HG03378 (cell line): ENCODE results near the gene BEND6.
"Not testable (repeated sequence)": the region's sequence is repeated elsewhere in the genome, so short reads cannot be mapped to it uniquely, and the experiment has no call there.

Experiments
- ATAC-seq: cut with Tn5 transposase; IDR thresholded peaks from one replicate; pipeline ENCODE4 v1.9.1; 2021; ENCODE audit warnings: mild to moderate bottlenecking, moderate library complexity; ENCODE audit not compliant: unreplicated experiment

BEND6 gene

DNA sequence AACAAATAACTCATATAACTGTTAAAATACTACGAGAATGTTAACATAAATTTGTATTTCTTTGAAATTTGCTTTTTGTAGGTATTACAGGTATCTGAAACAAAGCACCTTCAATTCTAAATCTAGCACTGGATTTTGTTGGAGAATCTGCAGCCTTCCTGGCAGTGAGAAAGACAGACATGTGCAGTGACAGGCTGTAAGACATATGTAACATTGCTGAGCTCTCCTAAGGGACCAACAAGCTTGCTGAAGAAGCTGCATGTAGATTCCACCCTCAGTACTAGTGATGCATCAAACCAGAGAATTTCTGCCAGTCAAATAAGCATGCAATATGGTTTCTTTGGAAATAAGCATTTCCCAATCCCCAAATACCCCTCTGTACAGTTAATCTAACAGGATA, 71.1 kb downstream of the BEND6 start:
- ATAC-seq = no peak

GRCh38 chr6:57027301-57027700, 72.4 kb downstream of the BEND6 start:
- no peak for ATAC-seq

- ATAC-seq = no peak
Measured at GRCh38 chr6:57029213-57029612, 74.3 kb downstream of the BEND6 start.

DNA sequence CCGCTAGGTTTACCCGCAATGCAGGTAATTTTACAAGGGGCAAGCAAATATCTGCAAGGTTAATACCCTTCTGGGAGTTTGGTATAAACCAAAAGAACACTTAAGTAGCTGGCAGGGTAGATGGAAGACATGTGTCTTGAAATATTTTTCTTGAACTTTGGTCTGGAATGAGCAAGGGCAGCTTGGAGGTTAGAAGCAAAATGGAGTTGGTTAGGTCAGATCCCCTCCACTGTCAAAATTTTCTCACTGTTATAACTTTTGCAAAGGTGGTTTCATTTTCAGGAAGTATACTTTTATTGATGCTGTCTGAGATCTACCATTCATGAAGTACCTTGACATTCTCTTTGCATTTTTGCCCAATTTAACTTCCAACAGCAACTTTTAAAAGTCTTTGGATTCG, 78.3 kb downstream of the BEND6 start:
- ATAC-seq = no peak

DNA sequence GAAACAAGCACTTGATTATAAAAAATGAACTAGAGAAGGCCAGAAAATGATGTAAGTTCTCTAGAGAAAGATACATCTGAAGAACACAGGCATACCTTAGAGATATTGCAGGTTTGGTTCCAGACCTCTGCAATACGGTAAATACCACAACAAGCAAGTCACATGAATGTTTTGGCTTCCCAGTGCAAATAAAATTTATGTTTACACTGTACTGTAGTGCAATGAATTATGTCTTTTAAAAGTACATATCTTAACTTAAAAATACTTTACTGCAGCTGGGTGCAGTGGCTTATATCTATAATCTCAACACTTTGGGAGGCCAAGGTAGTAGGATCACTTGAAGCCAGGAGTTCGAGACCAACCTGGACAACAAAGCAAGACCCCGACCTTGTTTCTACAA, 80.6 kb downstream of the BEND6 start:
- ATAC-seq = no peak

- no peak for ATAC-seq
Measured at GRCh38 chr6:57038906-57039305, 84.0 kb downstream of the BEND6 start.

DNA sequence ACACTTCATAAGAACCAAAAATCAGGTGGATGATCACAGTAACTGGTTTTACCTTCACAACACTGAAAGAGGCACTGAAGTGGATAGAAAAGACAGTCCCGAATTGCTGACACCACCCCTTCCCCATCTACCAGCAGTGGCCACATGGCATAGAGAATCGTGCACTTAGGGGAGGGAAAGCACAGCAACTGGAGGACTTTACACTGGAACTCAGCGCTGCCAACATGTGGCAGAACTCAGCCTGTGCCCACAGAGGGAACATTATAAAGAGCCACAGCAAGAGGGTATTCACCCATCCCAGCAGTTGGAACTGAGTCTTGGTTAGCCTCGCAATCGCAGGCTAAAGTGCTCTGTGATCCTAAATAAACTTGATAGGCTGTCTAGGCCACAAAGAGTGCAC, 85.1 kb downstream of the BEND6 start:
- ATAC-seq = no peak

GRCh38 chr6:57044061-57044460, 89.2 kb downstream of the BEND6 start:
- not testable (repeated sequence) for ATAC-seq

DNA sequence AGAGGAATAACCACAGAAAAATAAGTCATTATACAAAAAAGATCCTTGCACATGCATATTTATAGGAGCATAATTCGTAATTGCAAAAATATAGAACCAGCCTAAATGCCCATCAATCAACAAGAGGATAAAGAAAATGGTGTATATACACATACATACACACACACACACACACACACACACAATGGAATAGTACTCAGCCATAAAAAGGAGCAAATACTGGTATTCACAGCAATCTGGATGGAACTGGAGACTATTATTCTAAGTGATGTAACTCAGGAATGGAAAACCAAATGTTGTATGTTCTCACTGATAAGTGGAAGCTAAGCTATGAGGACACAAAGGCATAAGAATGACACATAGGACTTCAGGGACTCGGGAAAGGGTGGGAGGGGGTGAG, 89.7 kb downstream of the BEND6 start:
- no peak for ATAC-seq

DNA sequence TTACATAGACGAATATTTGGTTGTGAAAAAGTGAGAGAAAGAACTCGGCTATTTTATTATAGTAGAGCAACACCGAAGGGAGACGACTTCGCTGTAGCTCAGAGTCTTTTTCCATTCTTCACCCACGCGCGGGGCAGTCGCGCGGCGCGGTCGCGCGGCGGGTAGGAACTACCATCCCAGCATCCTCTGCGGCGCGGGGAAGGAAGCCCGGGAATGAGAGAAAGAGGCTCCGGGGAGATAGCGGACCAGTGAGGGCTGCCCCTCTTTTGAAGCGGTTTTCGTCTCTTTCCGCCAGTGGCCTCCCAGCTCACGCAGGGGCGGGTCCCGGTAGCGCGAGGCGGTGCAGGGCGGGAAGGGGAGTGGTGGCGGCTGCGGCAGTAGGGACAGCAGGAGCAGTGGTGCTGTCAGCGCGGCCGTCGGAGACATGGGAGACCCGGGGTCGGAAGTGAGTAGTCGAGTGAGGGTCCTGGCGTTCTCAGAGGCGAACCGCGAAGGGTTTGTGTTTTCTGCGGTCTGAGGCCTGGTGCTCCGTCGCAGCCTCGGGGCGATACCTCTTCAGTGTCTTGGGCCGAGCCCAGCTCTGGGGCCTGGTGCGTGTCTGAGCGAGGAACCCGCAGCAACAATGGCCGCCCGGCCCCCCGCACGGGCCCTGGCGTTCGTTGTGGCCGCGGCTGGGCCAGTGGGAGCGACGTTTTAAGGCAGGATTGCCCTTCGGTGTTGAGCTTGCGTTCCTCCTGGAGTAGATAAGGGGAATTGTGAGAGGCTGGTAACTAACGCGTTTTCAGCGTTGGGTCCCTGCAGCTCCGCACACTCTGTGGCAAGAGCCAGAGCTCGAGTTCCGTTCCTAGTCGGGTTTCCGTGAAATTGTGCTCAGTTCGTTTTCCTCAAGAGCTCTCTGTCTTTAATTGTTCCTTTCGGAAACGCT, 91.7 kb downstream of the BEND6 start, which contains the start of gene KIAA1586:
KIAA1586 (plus strand) TSS at position 362 of the 925 bp plus-strand sequence; CDS start at position 425, 63 bp downstream.
- ATAC-seq = peak; percentile 92

DNA sequence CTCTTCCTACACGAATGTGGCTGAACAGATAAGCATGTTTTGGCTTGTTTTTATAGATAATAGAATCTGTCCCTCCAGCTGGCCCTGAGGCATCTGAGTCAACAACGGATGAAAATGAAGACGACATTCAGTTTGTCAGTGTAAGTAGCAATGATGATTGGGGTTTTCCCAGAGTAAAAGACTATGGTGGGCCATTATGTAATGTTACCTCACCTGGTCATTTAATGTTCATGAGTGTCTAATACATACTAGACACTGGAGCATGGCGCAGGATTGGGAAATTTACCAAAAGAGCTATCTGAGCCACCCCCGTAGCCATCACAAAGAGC, 92.3 kb downstream of the BEND6 start:
- peak; percentile 30 for ATAC-seq

DNA sequence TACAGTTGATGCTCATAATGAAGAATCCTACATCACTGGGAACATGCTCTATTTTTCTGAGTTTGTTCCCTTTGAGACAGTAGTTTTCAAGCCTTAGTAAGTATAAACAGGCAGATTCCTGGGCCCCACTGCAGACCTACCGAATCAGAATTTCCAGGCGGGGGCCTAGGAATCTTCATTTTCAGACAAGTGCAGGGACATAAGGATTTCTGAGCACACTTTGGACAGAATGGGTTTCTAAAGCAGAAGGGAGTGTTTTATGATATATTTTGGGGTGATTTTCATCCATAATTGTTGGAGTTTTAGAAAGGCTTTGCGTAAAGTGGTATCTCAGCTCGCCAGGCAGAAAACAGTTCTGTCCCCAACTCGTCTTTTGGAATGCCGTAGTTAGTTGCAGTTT, 93.0 kb downstream of the BEND6 start:
- ATAC-seq = not testable (repeated sequence)

GRCh38 chr6:57048577-57048976, 93.7 kb downstream of the BEND6 start:
- no peak for ATAC-seq

DNA sequence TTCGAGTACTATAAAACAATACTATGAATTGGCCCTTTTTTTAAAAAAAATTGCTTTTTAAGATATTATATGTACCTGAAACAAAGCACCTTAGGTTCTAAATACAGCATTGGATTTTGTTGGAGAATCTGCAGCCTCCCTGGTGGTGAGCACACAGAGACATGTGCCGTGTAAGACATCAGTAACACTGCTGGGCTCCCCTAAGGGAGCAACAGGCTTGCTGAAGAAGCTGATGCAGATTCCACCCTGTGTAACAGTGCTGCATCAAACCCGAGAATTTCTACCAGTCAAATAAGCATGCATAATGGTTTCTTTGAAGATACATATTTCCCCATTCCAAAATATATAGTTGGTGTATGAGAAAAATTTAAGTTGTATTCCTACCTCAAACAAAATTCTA, 108.9 kb downstream of the BEND6 start:
- ATAC-seq = no peak

DNA sequence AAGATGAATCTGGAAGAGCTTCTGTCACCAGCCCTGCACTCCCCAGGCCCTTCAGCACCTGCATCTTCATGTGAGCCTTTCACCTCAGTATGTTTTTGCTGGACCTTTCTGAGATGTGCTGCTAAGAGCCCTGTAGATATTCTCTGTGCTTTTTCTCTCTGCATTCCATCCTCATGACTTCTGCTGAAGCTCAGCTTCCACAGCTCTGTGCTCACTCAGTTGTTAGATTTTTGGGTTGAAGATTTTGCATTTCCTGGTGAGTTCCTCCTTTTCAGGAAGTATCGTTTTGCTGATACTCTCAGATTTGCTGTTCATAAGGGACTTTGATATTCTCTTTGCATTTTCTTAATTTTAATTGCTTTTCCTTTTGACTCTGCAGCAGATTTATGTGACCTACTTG, 109.9 kb downstream of the BEND6 start:
- no peak for ATAC-seq

DNA sequence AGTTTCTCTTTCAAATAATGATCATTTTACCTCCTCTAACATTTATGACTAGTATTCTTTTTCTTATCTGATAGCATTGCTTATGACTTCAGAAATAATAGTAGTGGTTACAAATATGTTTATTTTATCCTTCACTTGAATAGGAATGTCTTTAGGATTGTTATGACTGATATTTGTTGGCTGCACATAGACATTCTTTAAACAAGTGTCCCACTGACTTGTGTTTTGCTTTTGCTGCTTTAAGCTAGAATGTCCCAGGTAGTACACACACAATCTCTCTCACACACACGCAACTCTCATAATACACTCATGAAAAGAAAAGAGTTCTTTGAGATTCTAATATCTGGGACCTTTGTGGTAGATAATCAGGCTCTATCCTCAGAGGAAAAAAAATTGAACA, 113.2 kb downstream of the BEND6 start:
- ATAC-seq = no peak

GRCh38 chr6:57069228-57069627, 114.3 kb downstream of the BEND6 start:
- ATAC-seq = no peak

DNA sequence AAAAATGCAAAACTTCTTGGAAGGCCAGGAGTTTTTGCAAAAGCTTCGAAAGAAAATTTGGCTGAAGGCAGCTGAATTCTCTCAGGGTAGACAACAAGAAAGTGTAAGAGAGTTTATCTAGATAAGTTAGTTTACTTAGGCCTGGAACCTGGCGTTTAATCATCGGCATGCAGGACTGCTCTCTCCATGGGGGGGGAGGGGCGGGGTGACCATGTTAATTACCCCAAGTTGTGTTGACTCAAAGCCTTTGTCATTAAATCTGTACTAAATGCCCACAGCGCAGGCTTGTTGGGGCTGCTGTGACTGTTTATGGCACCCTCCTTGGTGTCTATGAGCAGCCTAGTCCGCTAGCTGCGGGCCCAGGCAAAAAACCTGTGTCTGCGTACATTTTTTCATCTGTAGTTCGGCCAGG, 115.0 kb downstream of the BEND6 start:
- ATAC-seq = no peak

GRCh38 chr6:57072108-57072507, 117.2 kb downstream of the BEND6 start:
- no peak for ATAC-seq

DNA sequence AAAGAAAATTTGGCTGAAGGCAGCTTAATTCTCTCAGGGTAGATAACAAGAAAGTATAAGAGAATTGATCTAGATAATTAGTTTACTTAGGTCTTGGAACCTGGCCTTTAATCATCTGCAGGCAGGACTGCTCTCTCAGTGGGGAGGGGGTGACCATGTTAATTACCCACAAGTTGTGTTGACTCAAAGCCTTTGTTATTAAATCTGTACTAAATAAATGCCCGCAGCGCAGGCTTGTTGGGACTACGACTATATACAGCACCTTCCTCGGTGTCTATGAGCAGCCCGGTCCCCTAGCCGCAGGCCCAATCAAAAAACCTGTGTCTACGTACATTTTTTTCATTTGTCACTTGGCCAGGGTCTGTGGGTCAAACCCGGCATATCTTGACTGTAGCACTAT, 119.5 kb downstream of the BEND6 start:
- no peak for ATAC-seq

GRCh38 chr6:57075092-57075491, 120.2 kb downstream of the BEND6 start:
- ATAC-seq = no peak
